ENCODE measurements around the gene UNC79.

GRCh38 chr14:93566065-93566693, 135.4 kb downstream of the UNC79 start:
- TF ChIP-seq, protein P1, sequence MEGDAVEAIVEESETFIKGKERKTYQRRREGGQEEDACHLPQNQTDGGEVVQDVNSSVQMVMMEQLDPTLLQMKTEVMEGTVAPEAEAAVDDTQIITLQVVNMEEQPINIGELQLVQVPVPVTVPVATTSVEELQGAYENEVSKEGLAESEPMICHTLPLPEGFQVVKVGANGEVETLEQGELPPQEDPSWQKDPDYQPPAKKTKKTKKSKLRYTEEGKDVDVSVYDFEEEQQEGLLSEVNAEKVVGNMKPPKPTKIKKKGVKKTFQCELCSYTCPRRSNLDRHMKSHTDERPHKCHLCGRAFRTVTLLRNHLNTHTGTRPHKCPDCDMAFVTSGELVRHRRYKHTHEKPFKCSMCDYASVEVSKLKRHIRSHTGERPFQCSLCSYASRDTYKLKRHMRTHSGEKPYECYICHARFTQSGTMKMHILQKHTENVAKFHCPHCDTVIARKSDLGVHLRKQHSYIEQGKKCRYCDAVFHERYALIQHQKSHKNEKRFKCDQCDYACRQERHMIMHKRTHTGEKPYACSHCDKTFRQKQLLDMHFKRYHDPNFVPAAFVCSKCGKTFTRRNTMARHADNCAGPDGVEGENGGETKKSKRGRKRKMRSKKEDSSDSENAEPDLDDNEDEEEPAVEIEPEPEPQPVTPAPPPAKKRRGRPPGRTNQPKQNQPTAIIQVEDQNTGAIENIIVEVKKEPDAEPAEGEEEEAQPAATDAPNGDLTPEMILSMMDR (IDR thresholded peaks at IDR 0.05; ENCODE audit: extremely low read depth in 1 of 2, insufficient read depth in 1 of 2, low read depth in 1 of 2, low read length in 2 of 2): no peak
- no peak for TF ChIP-seq EZH2 (IDR thresholded peaks at IDR 0.05; ENCODE audit: borderline replicate concordance, low read depth, low read length, severe bottlenecking)

Measured in endothelial cell of umbilical vein (primary cell).